ENCODE measurements around the gene KLHL29. TPM values are rescaled to one million over a fixed set of nuclear protein-coding genes. Genes with fewer than 3 reads are reported as not detected.

KLHL29 gene
- total and polyA plus RNA-seq, 9 donors: 3.0 to 6.6 (median 3.9) TPM

DNA sequence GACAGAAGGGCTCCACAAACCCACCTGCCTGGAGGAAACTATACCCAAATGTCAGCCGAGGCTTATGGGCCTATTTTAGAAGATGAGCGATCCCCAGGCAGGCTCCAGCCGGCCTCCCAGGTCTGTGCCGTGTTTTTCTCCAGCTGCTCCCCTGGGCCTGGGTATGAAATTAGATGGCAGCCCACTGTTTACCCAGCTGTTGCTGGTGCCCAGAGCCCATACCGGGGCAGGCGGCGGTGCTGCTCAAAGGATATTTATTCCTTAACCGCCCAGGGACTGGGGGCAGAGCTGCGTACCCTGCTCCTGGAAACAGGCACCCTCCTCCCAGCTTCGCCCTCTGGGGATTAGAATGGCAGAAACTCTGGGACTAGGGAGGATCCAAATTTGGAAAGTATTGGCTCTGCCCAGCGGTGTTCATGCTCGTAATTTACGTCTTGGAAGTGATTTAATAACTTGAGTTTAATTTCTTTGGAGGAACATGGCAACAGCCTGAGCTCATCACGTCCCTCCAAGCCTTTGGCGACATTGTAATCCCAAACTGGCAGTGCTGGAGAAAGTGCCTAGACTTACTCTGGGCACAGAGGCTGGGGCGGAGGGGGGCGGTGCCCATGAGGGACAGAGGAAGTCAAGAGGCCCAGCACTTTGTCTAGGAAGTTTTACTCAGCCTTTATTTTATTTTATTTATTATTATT is 199.2 kb downstream of the KLHL29 start:
- Histone ChIP-seq H3K4me3 (no peak overlapping the region), H3K36me3 (no peaks in the 10 kb centered on the region), H3K4me1 (ENCODE audit: insufficient read depth) (no peaks in the 10 kb centered on the region), H3K9me3 (no peaks in the 10 kb centered on the region), H3K27ac (no peak overlapping the region), H3K27me3 (no peaks in the 10 kb centered on the region)
- TF ChIP-seq, protein P1, sequence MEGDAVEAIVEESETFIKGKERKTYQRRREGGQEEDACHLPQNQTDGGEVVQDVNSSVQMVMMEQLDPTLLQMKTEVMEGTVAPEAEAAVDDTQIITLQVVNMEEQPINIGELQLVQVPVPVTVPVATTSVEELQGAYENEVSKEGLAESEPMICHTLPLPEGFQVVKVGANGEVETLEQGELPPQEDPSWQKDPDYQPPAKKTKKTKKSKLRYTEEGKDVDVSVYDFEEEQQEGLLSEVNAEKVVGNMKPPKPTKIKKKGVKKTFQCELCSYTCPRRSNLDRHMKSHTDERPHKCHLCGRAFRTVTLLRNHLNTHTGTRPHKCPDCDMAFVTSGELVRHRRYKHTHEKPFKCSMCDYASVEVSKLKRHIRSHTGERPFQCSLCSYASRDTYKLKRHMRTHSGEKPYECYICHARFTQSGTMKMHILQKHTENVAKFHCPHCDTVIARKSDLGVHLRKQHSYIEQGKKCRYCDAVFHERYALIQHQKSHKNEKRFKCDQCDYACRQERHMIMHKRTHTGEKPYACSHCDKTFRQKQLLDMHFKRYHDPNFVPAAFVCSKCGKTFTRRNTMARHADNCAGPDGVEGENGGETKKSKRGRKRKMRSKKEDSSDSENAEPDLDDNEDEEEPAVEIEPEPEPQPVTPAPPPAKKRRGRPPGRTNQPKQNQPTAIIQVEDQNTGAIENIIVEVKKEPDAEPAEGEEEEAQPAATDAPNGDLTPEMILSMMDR (IDR thresholded peaks at IDR 0.05): no peak
- TF ChIP-seq EP300 (IDR thresholded peaks at IDR 0.05) (no peak), POLR2A (IDR thresholded peaks at IDR 0.05) (no peak)
- DNase-seq: no peak
- intact Hi-C loops (cut with DNase I): no loop called here
- WGBS, 3 donors: 76 to 95% (median 93%) methylated on average over 17 of the region's 17 CpGs

DNA sequence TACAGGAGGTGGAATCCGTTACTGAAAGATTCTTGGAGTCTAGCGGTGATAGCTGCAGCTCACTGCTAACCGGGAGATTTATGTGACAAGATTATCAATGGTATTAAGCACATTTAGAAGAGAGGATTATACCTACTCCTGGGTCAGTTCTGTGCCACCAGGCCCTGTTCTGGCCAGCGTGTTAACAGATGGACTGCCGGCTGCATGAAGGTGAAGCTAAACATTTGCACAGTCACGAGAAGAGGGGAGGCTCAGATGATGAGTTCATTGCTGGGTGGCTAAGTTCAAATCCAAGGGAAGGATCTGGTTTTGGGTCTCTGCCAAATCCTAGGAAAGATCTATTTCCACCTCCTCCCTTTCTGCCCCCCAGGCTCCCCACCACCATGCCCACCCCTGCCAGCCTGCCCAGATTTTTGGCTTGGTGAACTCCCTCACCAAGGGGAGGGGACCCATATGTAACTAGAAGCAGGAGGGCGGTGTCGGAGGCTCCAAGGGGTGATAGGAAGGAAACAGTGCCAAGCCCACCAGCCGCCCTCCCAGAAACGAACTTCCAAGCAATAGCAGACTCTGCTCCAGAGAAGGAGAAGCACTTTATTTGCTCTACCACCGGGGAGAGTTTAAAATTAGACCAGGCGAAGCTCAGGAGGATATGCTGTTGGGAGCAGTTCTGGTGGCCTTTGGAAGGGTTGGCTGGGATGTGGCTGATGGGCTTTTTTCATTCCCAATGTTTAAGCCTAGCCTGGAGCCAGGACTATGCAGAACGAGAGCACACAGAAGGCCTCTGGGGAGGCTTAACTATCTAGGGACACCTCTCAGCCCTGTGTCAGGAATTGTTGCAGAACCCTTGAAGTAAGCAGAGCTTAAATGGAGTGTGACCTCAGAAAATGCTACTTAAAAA is 200.5 kb downstream of the KLHL29 start:
- 84 to 86% (median 85%) methylated on average over 13 of the region's 13 CpGs for WGBS, 3 donors
- no peak for DNase-seq
- intact Hi-C loops (cut with DNase I): no loop called here
- Histone ChIP-seq H3K4me1 (ENCODE audit: insufficient read depth) (peaks cover 4% of the 10 kb centered on the region), H3K36me3 (no peaks in the 10 kb centered on the region), H3K4me3 (no peak overlapping the region), H3K27me3 (no peaks in the 10 kb centered on the region), H3K27ac (no peak overlapping the region), H3K9me3 (no peaks in the 10 kb centered on the region)
- TF ChIP-seq EP300 (IDR thresholded peaks at IDR 0.05): no peak

DNA sequence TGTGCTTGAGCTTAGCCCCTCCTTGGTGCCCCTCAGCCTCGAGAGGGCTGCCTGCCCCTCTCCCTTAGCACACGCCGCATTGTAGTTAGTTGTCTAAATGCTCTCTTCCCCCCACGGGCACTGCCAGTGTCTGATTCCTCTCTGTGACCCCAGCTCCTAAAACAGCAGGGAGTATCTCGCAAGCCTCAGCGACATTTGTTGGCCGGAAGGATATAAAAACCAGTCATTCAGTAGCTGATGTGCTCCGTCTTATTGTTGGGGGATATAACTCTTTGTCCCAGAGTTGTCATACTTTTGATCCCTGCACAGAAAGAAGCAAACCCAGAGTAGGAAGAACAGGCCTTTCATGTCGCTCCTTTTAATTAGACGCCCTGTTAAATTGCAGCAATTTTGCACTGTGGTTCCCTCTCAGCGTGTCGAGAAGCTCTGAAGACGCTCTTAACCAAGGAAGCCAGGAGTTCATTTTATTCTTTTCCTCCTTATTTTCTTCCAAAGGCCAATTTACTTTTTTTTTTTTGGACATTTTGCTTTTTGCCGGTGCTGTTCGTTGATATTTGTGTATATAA is 201.8 kb downstream of the KLHL29 start:
- Histone ChIP-seq H3K27me3 (no peaks in the 10 kb centered on the region), H3K4me3 (no peak overlapping the region), H3K9me3 (no peaks in the 10 kb centered on the region), H3K4me1 (ENCODE audit: insufficient read depth) (peaks cover 4% of the 10 kb centered on the region), H3K36me3 (no peaks in the 10 kb centered on the region), H3K27ac (no peak overlapping the region)
- 92 to 95% (median 95%) methylated on average over 15 of the region's 15 CpGs for WGBS, 3 donors
- intact Hi-C loops (cut with DNase I): no loop called here
- no peak for TF ChIP-seq POLR2A (IDR thresholded peaks at IDR 0.05)
- TF ChIP-seq, protein P1 (IDR thresholded peaks at IDR 0.05): no peak
- TF ChIP-seq EP300 (IDR thresholded peaks at IDR 0.05): no peak
- DNase-seq: no peak

DNA sequence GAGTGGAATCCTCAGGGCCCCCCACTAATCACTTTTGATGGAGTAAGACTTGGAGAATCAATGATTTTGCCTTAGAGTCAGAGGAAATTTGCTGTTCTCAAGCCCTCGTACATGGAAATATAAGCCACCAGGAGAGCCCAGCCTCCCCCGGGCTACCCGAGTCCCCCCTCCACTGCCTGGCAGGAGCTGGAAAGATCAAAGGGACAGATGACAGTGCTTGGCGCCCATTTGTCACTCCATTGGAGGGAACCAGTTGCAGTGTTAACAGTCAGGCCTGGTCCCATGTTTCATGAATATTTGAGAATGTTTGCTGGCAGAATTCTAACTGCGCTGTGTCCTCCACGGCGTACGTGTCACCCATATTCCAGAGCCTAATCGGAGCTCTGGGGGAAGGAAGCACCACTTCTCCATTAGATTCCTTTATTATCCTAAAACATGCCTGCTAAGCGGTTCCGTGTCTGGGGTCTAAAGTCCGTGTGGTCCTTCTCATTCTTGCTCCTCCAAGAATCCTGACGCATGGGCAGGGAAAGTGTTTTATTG is 202.4 kb downstream of the KLHL29 start:
- no peak for DNase-seq

More for the DNA sequence above, 202.4 kb downstream of the KLHL29 start:
- Histone ChIP-seq H3K9me3 (no peaks in the 10 kb centered on the region), H3K4me3 (no peak overlapping the region), H3K27me3 (no peaks in the 10 kb centered on the region), H3K4me1 (ENCODE audit: insufficient read depth) (peaks cover 4% of the 10 kb centered on the region), H3K27ac (no peak overlapping the region), H3K36me3 (no peaks in the 10 kb centered on the region)
- no peak for TF ChIP-seq POLR2A (IDR thresholded peaks at IDR 0.05)
- TF ChIP-seq, protein P1 (IDR thresholded peaks at IDR 0.05): no peak
- TF ChIP-seq EP300 (IDR thresholded peaks at IDR 0.05): no peak
- intact Hi-C loops (cut with DNase I): no loop called here
- 94 to 95% (median 95%) methylated on average over 13 of the region's 13 CpGs for WGBS, 3 donors

Measured in ovary (tissue), 9 donors.